Liver (tissue), 9 donors: Measurements from ENCODE around the gene KRTAP5-3. TPM values are rescaled to one million over a fixed set of nuclear protein-coding genes. Genes with fewer than 3 reads are reported as not detected.

Experiments
- DNase-seq: peaks from one replicate; pipeline ENCODE4 v3.0.0-alpha.2; 2017; ENCODE audit warnings: low spot score
- H3K27ac ChIP-seq, 2 donors: one replicate each; pipeline ENCODE4 v1.7.0; 2013; ENCODE audit warnings: inconsistent platforms in 2 of 2, low read length in 2 of 2, control low read depth in 1 of 2, low read depth in 1 of 2, mild to moderate bottlenecking in 1 of 2
- H3K27me3 ChIP-seq, 4 donors: one replicate each; pipeline versions ENCODE4 v1.6.1 to v1.7.0; 2013; ENCODE audit warnings: low read length in 3 of 4, inconsistent platforms in 1 of 4, mild to moderate bottlenecking in 1 of 4, moderate library complexity in 1 of 4; ENCODE audit not compliant: control insufficient read depth in 4 of 4, insufficient read depth in 4 of 4
- H3K36me3 ChIP-seq, 4 donors: one replicate each; pipeline versions ENCODE4 v1.6.1 to v1.7.0; 2013; ENCODE audit warnings: low read length in 3 of 4, mild to moderate bottlenecking in 3 of 4, low read depth in 1 of 4, moderate library complexity in 1 of 4; ENCODE audit not compliant: control insufficient read depth in 4 of 4, insufficient read depth in 3 of 4
- H3K4me1 ChIP-seq, 4 donors: one replicate each; pipeline versions ENCODE4 v1.6.1 to v1.7.0; 2013; ENCODE audit warnings: low read length in 3 of 4, mild to moderate bottlenecking in 3 of 4, moderate library complexity in 1 of 4; ENCODE audit not compliant: control insufficient read depth in 4 of 4, insufficient read depth in 4 of 4
- H3K4me3 ChIP-seq, 3 donors: one replicate each; pipeline versions ENCODE4 v1.6.1 to v1.7.0; 2013; ENCODE audit warnings: low read length in 3 of 3, control low read depth in 1 of 3, low read depth in 1 of 3, mild to moderate bottlenecking in 1 of 3
- H3K9ac ChIP-seq, 2 donors: one replicate each; pipeline ENCODE4 v1.7.0; 2013; ENCODE audit warnings: low read length in 2 of 2, mild to moderate bottlenecking in 2 of 2, moderate library complexity in 2 of 2, control low read depth in 1 of 2, low read depth in 1 of 2
- H3K9me3 ChIP-seq, 4 donors: one replicate each; pipeline versions ENCODE4 v1.6.1 to v1.7.0; 2013; ENCODE audit warnings: low read length in 3 of 4; ENCODE audit not compliant: control insufficient read depth in 4 of 4
- ATF3 ChIP-seq: IDR thresholded peaks from 2 replicates; pipeline ENCODE4 v1.6.1; 2016; ENCODE audit warnings: antibody characterized with exemption
- CTCF ChIP-seq: fragments of 150-350 bp; IDR thresholded peaks from 2 replicates; pipeline ENCODE4 v1.5.1; 2017; ENCODE audit warnings: improper control_type of control experiment, low read depth, low read length; ENCODE audit not compliant: missing input control
- EGR1 ChIP-seq, 2 donors: IDR thresholded peaks; 2 replicates each; pipeline ENCODE4 v1.6.1; 2016 to 2018; ENCODE audit warnings: antibody characterized with exemption in 2 of 2, low read depth in 2 of 2
- FOXA1 ChIP-seq: IDR thresholded peaks from 2 replicates; pipeline ENCODE4 v1.6.1; 2016; ENCODE audit warnings: antibody characterized with exemption
- RAD21 ChIP-seq, 2 donors: IDR thresholded peaks; 2 replicates each; pipeline ENCODE4 v1.6.1; 2016; ENCODE audit warnings: antibody characterized with exemption in 2 of 2, mild to moderate bottlenecking in 2 of 2
- SP1 ChIP-seq: IDR thresholded peaks from 2 replicates; pipeline ENCODE4 v1.6.1; 2018; ENCODE audit warnings: antibody characterized with exemption, mild to moderate bottlenecking
- TAF1 ChIP-seq: conservative IDR thresholded peaks from 2 replicates; pipeline ENCODE4 v1.6.1; 2016; ENCODE audit warnings: antibody characterized with exemption, mild to moderate bottlenecking
- YY1 ChIP-seq: IDR thresholded peaks from 2 replicates; pipeline ENCODE4 v1.6.1; 2016; ENCODE audit warnings: antibody characterized with exemption, mild to moderate bottlenecking
- WGBS: extraction: QIAGEN DNeasy Blood & Tissue Kit; methylation state at CpG from one replicate; pipeline ENCODE4 v1.1.7; 2013; 5-methylcytosine and 5-hydroxymethylcytosine counted together
- polyA plus RNA-seq, 2 donors: library from polyadenylated mRNA; stranded (reverse) in 1 of 2; unstranded in 1 of 2; fragments of 200-250 nt in 1 of 2; fragments of >200 nt in 1 of 2; fragmentation: Nextera tagmentation in 1 of 2; extraction: Ambion mirVana in 1 of 2; gene quantifications; one replicate each; pipeline versions ENCODE4 v1.2.1 to v1.2.3, GENCODE V29; 2013 to 2015
- total RNA-seq, 2 donors: library from RNA; depleted of rRNA; stranded (reverse); fragments of >200 nt; gene quantifications; one replicate each; pipeline ENCODE4 v1.2.3, GENCODE V29; 2014
- donor health status: healthy.
- donor health status: healthy.
- donor health status: healthy.
- donor health status: healthy.
- donor health status: healthy.

Gene KRTAP5-3
- total and polyA plus RNA-seq, 4 donors = not detected

- WGBS = 61% methylated on average over 2 of the region's 2 CpGs
- TF ChIP-seq CTCF (no peak), TAF1 (no peak), ATF3 (no peak), EGR1 (IDR thresholded peaks at IDR 0.05; ENCODE audit: low read depth in 2 of 2) (no peak)
- Histone ChIP-seq H3K27me3 (peaks cover 0 to 6% (median 1%) of the 10 kb centered on the region in 4 donors), H3K9me3 (no peaks in the 10 kb centered on the region), H3K4me1 (peaks cover 0 to 6% (median 0%) of the 10 kb centered on the region in 4 donors), H3K27ac (no peak overlapping the region), H3K9ac (no peak overlapping the region), H3K36me3 (no peaks in the 10 kb centered on the region), H3K4me3 (no peak overlapping the region)
- no peak for DNase-seq
Observed at GRCh38 chr11:1630271-1630670, 22.0 kb upstream of the KRTAP5-3 start.

GRCh38 chr11:1629326-1630185 is 21.3 kb upstream of the KRTAP5-3 start, which contains the start of gene KRTAP5-5:
Gene KRTAP5-5 (plus strand): TSS chr11:1629775. CDS start chr11:1629841, 66 bp downstream.
- peaks cover 0 to 6% (median 0%) of the 10 kb centered on the region in 4 donors for H3K4me1 ChIP-seq
- WGBS = 70% methylated on average over 26 of the region's 26 CpGs
- TF ChIP-seq SP1 = no peak
- TF ChIP-seq FOXA1 = no peak
- H3K36me3 ChIP-seq = no peaks in the 10 kb centered on the region
- H3K27me3 ChIP-seq = peaks cover 0 to 7% (median 1%) of the 10 kb centered on the region in 4 donors
- H3K4me3 ChIP-seq = no peak within 1 kb of the TSS
- H3K27ac ChIP-seq = no peak within 1 kb of the TSS
- no peaks in the 10 kb centered on the region for H3K9me3 ChIP-seq
- DNase-seq = no peak
- H3K9ac ChIP-seq = no peak within 1 kb of the TSS

GRCh38 chr11:1628506-1629325 is 20.5 kb upstream of the KRTAP5-3 start:
- 27% methylated on average over 35 of the region's 35 CpGs for WGBS
- no peak overlapping the region for H3K4me3 ChIP-seq
- peak; percentile 71 for DNase-seq
- H3K36me3 ChIP-seq = no peaks in the 10 kb centered on the region
- H3K27me3 ChIP-seq = peaks cover 0 to 7% (median 0%) of the 10 kb centered on the region in 4 donors
- H3K27ac ChIP-seq = no peak overlapping the region
- H3K9me3 ChIP-seq = no peaks in the 10 kb centered on the region
- H3K4me1 ChIP-seq = peaks cover 0 to 6% (median 0%) of the 10 kb centered on the region in 4 donors
- peak; percentile 68 to 78 for TF ChIP-seq RAD21 (IDR thresholded peaks at IDR 0.05)
- no peak for TF ChIP-seq YY1
- peak; percentile 77 for TF ChIP-seq CTCF
- no peak overlapping the region for H3K9ac ChIP-seq
